Activated CD4-positive, alpha-beta T cell treated with anti-CD3 and anti-CD28 coated beads, Interleukin-2, Interleukin-4, amounts not matched to agents 100 ng/mL and 50 ng/mL, durations not matched to agents 16 hours and 8 hours (primary cell): Measurements from ENCODE around the gene NEK10.

ENCODE experiments used
- DNase-seq: peaks from one replicate; pipeline ENCODE4 v3.0.0-alpha.2; 2020; ENCODE audit warnings: low spot score

Gene NEK10

GRCh38 chr3:27221264-27221932 lies 147.8 kb downstream of the NEK10 start:
- no peak for DNase-seq

- no peak for DNase-seq
Observed at GRCh38 chr3:27220166-27220565, 149.0 kb downstream of the NEK10 start.

GRCh38 chr3:27219127-27219845 lies 149.9 kb downstream of the NEK10 start:
- no peak for DNase-seq

GRCh38 chr3:27216955-27217552 lies 152.1 kb downstream of the NEK10 start:
- no peak for DNase-seq

- no peak for DNase-seq
Observed at GRCh38 chr3:27216295-27216855, 152.8 kb downstream of the NEK10 start.

GRCh38 chr3:27213450-27213849 lies 155.7 kb downstream of the NEK10 start:
- no peak for DNase-seq

- no peak for DNase-seq
Observed at GRCh38 chr3:27209617-27210264, 159.4 kb downstream of the NEK10 start.

- no peak for DNase-seq
Observed at GRCh38 chr3:27208961-27209616, 160.1 kb downstream of the NEK10 start.

GRCh38 chr3:27202959-27203358 lies 166.2 kb downstream of the NEK10 start:
- DNase-seq, result no peak

GRCh38 chr3:27201492-27201891 lies 167.7 kb downstream of the NEK10 start:
- no peak for DNase-seq

- no peak for DNase-seq
Observed at GRCh38 chr3:27200721-27201489, 168.3 kb downstream of the NEK10 start.

GRCh38 chr3:27194861-27195483 lies 174.2 kb downstream of the NEK10 start:
- DNase-seq, result no peak

- DNase-seq, result no peak
Observed at GRCh38 chr3:27193056-27193455, 176.1 kb downstream of the NEK10 start.

- DNase-seq, result no peak
Observed at GRCh38 chr3:27186013-27186412, 183.2 kb downstream of the NEK10 start.

- no peak for DNase-seq
Observed at GRCh38 chr3:27185231-27185989, 183.8 kb downstream of the NEK10 start.

- DNase-seq, result no peak
Observed at GRCh38 chr3:27184261-27184660, 184.9 kb downstream of the NEK10 start.

GRCh38 chr3:27176256-27176655 lies 192.9 kb downstream of the NEK10 start:
- no peak for DNase-seq

GRCh38 chr3:27174530-27174929 lies 194.7 kb downstream of the NEK10 start:
- no peak for DNase-seq

- no peak for DNase-seq
Observed at GRCh38 chr3:27171113-27171512, 198.1 kb downstream of the NEK10 start.

GRCh38 chr3:27166888-27167287 lies 202.3 kb downstream of the NEK10 start:
- DNase-seq, result no peak
